Measurements from ENCODE around the gene DACT2. TPM values are rescaled to one million over a fixed set of nuclear protein-coding genes. Genes with fewer than 3 reads are reported as not detected.

Gene DACT2
- total RNA-seq, 3 donors from 2014 or later (not counting 1 experiment from before 2014, with no cell fraction given): not detected

GRCh38 chr6:168263351-168263905, 56.1 kb downstream of the DACT2 start:
- DNase-seq (no peak), ATAC-seq (no peak)
- Mint-ChIP-seq H3K36me3 (no peaks in the 10 kb centered on the region), H3K4me3 (no peak overlapping the region), H3K9me3 (no peaks in the 10 kb centered on the region), H3K27ac (no peak overlapping the region), H3K4me1 (no peaks in the 10 kb centered on the region), H3K27me3 (ENCODE audit: low read depth in 2 of 2) (no peaks in the 10 kb centered on the region)
- intact Hi-C loops (cut with micrococcal nuclease): no loop called here
- WGBS (ENCODE audit: insufficient coverage): 90% methylated on average over 28 of the region's 28 CpGs
- no peaks in the 10 kb centered on the region for H3K36me3 ChIP-seq (ENCODE audit: control insufficient read depth, insufficient read depth, low read length)
- no peak overlapping the region for H3K27ac ChIP-seq (ENCODE audit: low read length)
- no peaks in the 10 kb centered on the region for H3K9me3 ChIP-seq (ENCODE audit: control insufficient read depth, insufficient read depth, low read length)
- H3K4me3 ChIP-seq (ENCODE audit: low read length): no peak overlapping the region
- no peak for TF ChIP-seq CTCF (IDR thresholded peaks at IDR 0.05)
- no peaks in the 10 kb centered on the region for H3K27me3 ChIP-seq (ENCODE audit: control insufficient read depth, insufficient read depth, low read length)
- no peaks in the 10 kb centered on the region for H3K4me1 ChIP-seq (ENCODE audit: control insufficient read depth, insufficient read depth, low read length)

- H3K4me3 ChIP-seq (ENCODE audit: low read length): no peak overlapping the region
Measured at GRCh38 chr6:168261234-168261633, 58.3 kb downstream of the DACT2 start.

GRCh38 chr6:168260420-168260987, 59.1 kb downstream of the DACT2 start:
- no peak overlapping the region for H3K27ac ChIP-seq (ENCODE audit: low read length)

More at GRCh38 chr6:168261234-168261633, 58.3 kb downstream of the DACT2 start:
- intact Hi-C loops (cut with micrococcal nuclease): no loop called here
- H3K27ac Mint-ChIP-seq: no peak overlapping the region
- TF ChIP-seq CTCF (IDR thresholded peaks at IDR 0.05): no peak
- no peaks in the 10 kb centered on the region for H3K4me1 ChIP-seq (ENCODE audit: control insufficient read depth, insufficient read depth, low read length)
- no peaks in the 10 kb centered on the region for H3K27me3 ChIP-seq (ENCODE audit: control insufficient read depth, insufficient read depth, low read length)
- ATAC-seq (no peak), DNase-seq (no peak)
- H3K36me3 Mint-ChIP-seq: no peaks in the 10 kb centered on the region
- H3K27me3 Mint-ChIP-seq (ENCODE audit: low read depth in 2 of 2): no peaks in the 10 kb centered on the region
- no peaks in the 10 kb centered on the region for H3K9me3 ChIP-seq (ENCODE audit: control insufficient read depth, insufficient read depth, low read length)
- H3K9me3 Mint-ChIP-seq: no peaks in the 10 kb centered on the region
- H3K36me3 ChIP-seq (ENCODE audit: control insufficient read depth, insufficient read depth, low read length): no peaks in the 10 kb centered on the region
- H3K27ac ChIP-seq (ENCODE audit: low read length): no peak overlapping the region
- no peak overlapping the region for H3K4me3 Mint-ChIP-seq
- no peaks in the 10 kb centered on the region for H3K4me1 Mint-ChIP-seq
- WGBS (ENCODE audit: insufficient coverage): 95% methylated on average over 12 of the region's 12 CpGs

More at GRCh38 chr6:168260420-168260987, 59.1 kb downstream of the DACT2 start:
- Mint-ChIP-seq H3K27ac (no peak overlapping the region), H3K27me3 (ENCODE audit: low read depth in 2 of 2) (no peaks in the 10 kb centered on the region), H3K36me3 (no peaks in the 10 kb centered on the region), H3K9me3 (no peaks in the 10 kb centered on the region), H3K4me3 (no peak overlapping the region), H3K4me1 (no peaks in the 10 kb centered on the region)
- Histone ChIP-seq H3K27me3 (ENCODE audit: control insufficient read depth, insufficient read depth, low read length) (no peaks in the 10 kb centered on the region), H3K4me3 (ENCODE audit: low read length) (no peak overlapping the region), H3K36me3 (ENCODE audit: control insufficient read depth, insufficient read depth, low read length) (no peaks in the 10 kb centered on the region), H3K4me1 (ENCODE audit: control insufficient read depth, insufficient read depth, low read length) (no peaks in the 10 kb centered on the region), H3K9me3 (ENCODE audit: control insufficient read depth, insufficient read depth, low read length) (peaks cover under 1% of the 10 kb centered on the region)
- no peak for TF ChIP-seq CTCF (IDR thresholded peaks at IDR 0.05)
- intact Hi-C loops (cut with micrococcal nuclease): no loop called here
- 82% methylated on average over 24 of the region's 24 CpGs for WGBS (ENCODE audit: insufficient coverage)
- DNase-seq: no peak
- no peak for ATAC-seq
